Stimulated activated naive CD8-positive, alpha-beta T cell treated with anti-CD3 and anti-CD28 coated beads, Interleukin-15, amount 100 ng/mL, for 72 hours (primary cell): Measurements from ENCODE around the gene SMIM13.
"Not testable (repeated sequence)": the region's sequence is repeated elsewhere in the genome, so short reads cannot be mapped to it uniquely, and the experiment has no call there.

ENCODE experiments used
- ATAC-seq: fragments of 150-1000 bp; cut with Tn5 transposase; 2 replicates; pipeline ENCODE4 v1.10.0; 2021; ENCODE audit warnings: mild to moderate bottlenecking, moderate library complexity
- DNase-seq, 2 donors: peaks; one replicate each; pipeline ENCODE4 v3.0.0; 2021 to 2022
- H3K27ac Mint-ChIP-seq, 2 donors: one replicate each; pipeline ENCODE4 v1.8.0; 2022; ENCODE audit warnings: mild to moderate bottlenecking in 2 of 2, mixed read lengths in 2 of 2, moderate library complexity in 2 of 2
- H3K27me3 Mint-ChIP-seq: one replicate; pipeline ENCODE4 v1.8.0; 2022; ENCODE audit warnings: mixed read lengths
- H3K4me1 Mint-ChIP-seq: one replicate; pipeline ENCODE4 v1.8.0; 2022; ENCODE audit warnings: mild to moderate bottlenecking, mixed read lengths
- H3K4me3 Mint-ChIP-seq, 2 donors: one replicate each; pipeline ENCODE4 v1.8.0; 2022; ENCODE audit warnings: mild to moderate bottlenecking in 2 of 2, mixed read lengths in 2 of 2, moderate library complexity in 1 of 2
- H3K9me3 Mint-ChIP-seq, 2 donors: one replicate each; pipeline ENCODE4 v1.8.0; 2022; ENCODE audit warnings: mixed read lengths in 2 of 2

Gene SMIM13

DNA sequence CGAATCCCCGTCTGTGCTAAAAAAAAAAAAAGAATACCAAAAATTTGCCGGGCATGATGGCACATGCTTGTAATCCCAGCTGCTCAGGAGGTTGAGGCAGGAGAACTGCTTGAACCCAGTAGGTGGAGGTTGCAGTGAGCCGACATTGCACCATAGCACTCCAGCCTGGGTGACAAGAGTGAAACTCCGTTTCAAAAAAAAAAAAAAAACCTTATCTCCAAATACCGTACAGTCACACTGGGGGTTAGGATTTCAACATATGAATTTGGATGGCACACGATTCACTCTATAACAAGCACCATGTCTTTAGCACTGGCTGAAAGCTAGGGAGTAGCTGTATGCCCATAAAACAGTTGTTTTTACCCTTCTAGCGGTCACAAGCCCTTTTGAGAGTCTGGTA lies 3.8 kb downstream of the SMIM13 start:
- Mint-ChIP-seq H3K9me3 (peaks cover 0 to 13% of the 10 kb centered on the region in 2 donors), H3K4me3 (no peak overlapping the region), H3K27me3 (no peaks in the 10 kb centered on the region), H3K27ac (no peak overlapping the region), H3K4me1 (peaks cover 46% of the 10 kb centered on the region)
- no peak for ATAC-seq
- no peak for DNase-seq

DNA sequence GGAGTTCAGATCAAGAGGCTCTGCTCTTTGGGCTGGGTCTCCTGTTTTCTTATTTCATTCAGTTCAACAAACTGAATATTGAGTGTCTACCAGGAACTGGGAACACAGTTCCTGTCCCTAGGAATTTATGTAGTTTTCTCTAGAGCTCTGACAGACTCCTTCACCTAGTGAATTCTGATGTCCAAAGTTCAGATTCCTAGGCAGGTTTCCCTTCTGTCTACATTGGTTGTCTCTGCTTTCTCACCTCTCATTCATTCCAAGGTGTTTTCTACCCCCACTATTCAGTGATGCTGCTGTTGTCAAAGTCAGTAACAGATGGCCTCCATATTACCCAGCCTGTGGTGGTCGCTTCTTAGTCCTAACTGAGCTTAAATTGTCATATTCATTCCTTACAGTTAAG lies 4.4 kb downstream of the SMIM13 start:
- peaks cover 47% of the 10 kb centered on the region for H3K4me1 Mint-ChIP-seq
- peaks cover 0 to 13% of the 10 kb centered on the region in 2 donors for H3K9me3 Mint-ChIP-seq
- DNase-seq (no peak), ATAC-seq (no peak)
- no peaks in the 10 kb centered on the region for H3K27me3 Mint-ChIP-seq
- H3K4me3 Mint-ChIP-seq: no peak overlapping the region
- peak overlapping the region in 1 of 2 donors; percentile 90 for H3K27ac Mint-ChIP-seq

DNA sequence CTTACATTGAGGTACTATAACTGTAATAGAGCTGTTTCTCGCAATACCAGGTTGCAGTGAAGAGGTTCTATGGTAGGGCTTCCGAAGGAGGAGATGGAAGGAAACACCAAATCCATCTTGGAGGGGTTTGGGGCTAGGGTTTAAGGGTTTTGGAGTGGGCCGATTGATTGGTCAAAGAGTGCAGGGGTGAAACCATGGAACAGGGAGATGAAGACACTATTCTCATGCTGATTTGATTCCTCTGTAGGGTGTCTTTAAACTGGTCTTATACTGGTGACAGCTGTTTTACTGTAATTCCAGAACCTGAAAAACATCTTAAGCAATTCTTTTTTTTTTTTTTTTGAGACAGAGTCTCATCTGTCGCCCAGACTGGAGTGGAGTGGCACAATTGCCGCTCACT lies 7.8 kb downstream of the SMIM13 start:
- Mint-ChIP-seq H3K4me3 (no peak overlapping the region), H3K27me3 (no peaks in the 10 kb centered on the region), H3K27ac (peak overlapping the region in 1 of 2 donors; percentile 5), H3K4me1 (peaks cover 40% of the 10 kb centered on the region), H3K9me3 (peaks cover 0 to 13% of the 10 kb centered on the region in 2 donors)
- ATAC-seq: no peak
- no peak for DNase-seq

DNA sequence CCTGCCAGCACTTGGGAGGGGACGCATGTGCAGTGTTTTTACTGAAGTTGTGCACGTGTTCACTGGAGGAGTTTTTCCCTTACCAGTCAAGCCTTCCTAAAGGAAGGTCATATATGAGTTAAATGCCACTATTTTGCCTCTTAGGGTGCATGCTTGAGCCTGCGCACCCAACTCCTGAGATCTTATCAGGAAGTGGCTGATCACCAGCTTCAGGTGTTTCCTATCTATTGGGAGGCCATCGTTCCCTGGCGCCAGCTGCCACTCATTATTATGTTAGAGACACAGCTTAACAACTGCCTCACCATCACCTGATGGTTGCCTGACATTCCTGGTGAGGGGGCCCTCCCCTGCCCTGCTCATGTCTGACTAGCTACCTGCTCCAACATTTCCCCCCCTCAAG lies 9.4 kb downstream of the SMIM13 start:
- Mint-ChIP-seq H3K27ac (no peak overlapping the region), H3K4me1 (peaks cover 41% of the 10 kb centered on the region), H3K27me3 (no peaks in the 10 kb centered on the region), H3K4me3 (no peak overlapping the region), H3K9me3 (peaks cover 0 to 13% of the 10 kb centered on the region in 2 donors)
- DNase-seq (no peak), ATAC-seq (no peak)

DNA sequence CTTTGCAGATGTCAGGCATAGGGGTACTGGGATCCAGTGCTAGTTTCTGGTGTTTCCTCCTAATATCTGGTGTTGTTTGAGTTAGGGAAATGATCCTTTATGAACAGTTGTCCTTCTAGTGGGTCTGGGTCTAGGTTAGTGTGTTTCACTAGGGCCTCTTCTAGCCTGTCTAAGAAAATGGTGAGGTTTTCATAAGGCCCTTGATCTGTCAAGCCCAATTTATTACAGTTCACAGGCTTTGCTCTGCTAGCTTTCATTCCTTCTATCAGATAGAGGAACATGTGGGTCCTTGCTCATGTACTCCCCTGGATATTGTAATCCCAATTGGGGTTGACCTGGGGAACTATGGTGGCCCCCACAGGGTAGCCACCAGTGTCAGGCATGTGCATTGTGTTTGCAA lies 15.1 kb downstream of the SMIM13 start:
- no peak overlapping the region for H3K4me3 Mint-ChIP-seq
- H3K4me1 Mint-ChIP-seq: peaks cover 40% of the 10 kb centered on the region

DNA sequence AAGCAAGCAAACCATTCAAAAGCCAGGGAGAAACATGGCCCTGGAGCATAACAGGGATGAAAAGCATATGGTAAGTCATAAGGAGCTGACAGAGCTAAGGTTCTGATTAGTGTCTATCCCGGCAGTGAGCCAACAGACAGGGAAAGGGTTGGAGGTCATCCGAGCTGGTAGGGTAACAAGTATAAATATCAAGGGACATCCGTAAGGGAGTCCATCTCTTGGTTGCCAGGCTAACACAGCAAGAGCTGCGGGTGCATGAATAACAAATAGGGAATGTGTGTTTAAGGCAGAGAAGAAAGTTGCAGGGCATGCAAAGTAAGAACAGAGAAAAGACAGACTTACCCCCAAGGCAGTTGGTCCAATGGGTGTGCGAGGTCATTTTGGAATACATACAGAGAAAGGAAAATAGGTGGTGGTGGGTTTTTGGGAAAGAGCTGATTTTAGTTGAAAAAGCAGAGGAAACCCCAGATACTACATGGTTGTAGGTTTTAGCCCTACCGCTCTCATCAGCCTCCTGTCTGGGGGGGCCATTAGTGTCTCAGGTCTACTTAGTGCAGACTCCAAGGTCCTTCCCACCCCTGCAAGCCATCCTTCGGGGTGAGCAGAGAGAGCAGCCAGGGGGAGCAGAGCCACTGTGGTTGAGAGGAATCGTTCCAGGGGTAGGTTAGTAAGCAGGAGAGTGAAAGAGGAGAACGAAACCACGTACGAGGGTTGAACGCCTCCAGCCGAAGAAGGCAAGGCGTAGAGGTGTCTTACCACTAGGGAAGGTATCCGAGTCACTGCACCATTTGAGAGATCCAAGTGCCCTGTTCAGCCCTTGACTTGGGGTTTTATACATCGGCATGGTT lies 17.5 kb downstream of the SMIM13 start, which contains the start of gene ERVFRD-1:
Gene ERVFRD-1 (minus strand): TSS at position 805 of the 848 bp plus-strand sequence. CDS start 6,415 bp downstream, outside the sequence.
- peak within 1 kb of the TSS; percentile 7 to 31 for H3K27ac Mint-ChIP-seq
- peak; percentile 64 for ATAC-seq
- peak within 1 kb of the TSS; percentile 24 to 54 for H3K4me3 Mint-ChIP-seq

More for the DNA sequence above, 15.1 kb downstream of the SMIM13 start:
- H3K27ac Mint-ChIP-seq: peak overlapping the region in 1 of 2 donors; percentile 69
- ATAC-seq (no peak), DNase-seq (no peak)
- no peaks in the 10 kb centered on the region for H3K9me3 Mint-ChIP-seq
- no peaks in the 10 kb centered on the region for H3K27me3 Mint-ChIP-seq

DNA sequence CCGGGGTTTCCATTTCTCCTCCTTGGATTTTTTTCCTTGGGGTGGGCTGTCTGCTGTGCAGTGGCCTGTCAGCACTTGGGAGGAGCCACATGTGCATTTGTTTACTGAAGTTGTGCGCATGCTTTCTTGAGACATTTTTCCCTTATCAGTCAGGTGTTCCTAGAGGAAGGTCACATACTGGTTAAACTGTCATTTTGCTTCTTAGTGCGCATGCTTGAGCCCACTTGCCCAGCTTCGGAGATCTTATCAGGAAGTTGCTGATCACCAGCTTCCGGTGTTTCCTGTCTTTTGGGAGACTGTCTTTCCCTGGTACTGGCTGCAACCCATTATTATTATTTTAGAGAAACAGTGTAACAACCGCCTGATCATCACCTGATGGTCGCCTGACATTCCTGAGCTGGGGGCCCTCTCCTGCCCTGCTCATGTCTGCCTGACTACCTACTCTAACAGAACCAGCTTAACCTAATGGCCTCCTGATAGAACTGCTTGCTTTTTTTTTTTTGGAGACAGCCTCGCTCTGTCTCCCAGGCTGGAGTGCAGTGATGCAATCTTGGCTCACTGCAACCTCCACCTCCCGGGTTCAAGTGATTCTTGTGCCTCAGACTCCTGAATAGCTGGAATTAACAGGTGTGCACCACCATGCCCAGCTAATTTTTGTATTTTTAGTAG lies 18.3 kb downstream of the SMIM13 start:
- peak overlapping the region; percentile 24 to 54 for H3K4me3 Mint-ChIP-seq
- ATAC-seq: no peak
- peak overlapping the region; percentile 7 to 31 for H3K27ac Mint-ChIP-seq
- peaks cover 42% of the 10 kb centered on the region for H3K4me1 Mint-ChIP-seq
- DNase-seq: no peak
- no peaks in the 10 kb centered on the region for H3K27me3 Mint-ChIP-seq
- H3K9me3 Mint-ChIP-seq: no peaks in the 10 kb centered on the region

More for the DNA sequence above, 17.5 kb downstream of the SMIM13 start, which contains the start of gene ERVFRD-1:
- no peak for DNase-seq
- Mint-ChIP-seq H3K9me3 (no peaks in the 10 kb centered on the region), H3K27me3 (no peaks in the 10 kb centered on the region), H3K4me1 (peaks cover 37% of the 10 kb centered on the region)

DNA sequence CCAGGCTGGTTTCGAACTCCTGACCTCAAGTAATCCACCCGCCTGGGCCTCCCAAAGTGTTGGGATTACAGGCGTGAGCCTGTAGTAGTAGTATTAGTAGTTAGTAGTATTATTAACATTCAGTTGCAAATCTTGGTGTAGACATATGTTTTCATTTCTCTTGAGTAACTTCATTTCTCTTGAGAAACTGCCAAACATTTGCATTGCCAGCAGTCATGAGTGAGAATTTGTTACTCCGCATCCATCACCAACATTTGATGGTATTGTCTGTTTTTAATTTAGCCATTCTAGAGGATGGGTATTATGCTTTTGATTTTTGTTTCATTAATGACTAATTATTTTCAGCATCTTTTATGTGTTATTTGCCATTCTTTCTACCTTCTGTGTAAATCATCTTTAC lies 19.4 kb downstream of the SMIM13 start:
- no peaks in the 10 kb centered on the region for H3K27me3 Mint-ChIP-seq
- H3K4me1 Mint-ChIP-seq: peaks cover 39% of the 10 kb centered on the region
- no peaks in the 10 kb centered on the region for H3K9me3 Mint-ChIP-seq
- H3K27ac Mint-ChIP-seq: no peak overlapping the region
- ATAC-seq: no peak
- H3K4me3 Mint-ChIP-seq: no peak overlapping the region
- DNase-seq: no peak

DNA sequence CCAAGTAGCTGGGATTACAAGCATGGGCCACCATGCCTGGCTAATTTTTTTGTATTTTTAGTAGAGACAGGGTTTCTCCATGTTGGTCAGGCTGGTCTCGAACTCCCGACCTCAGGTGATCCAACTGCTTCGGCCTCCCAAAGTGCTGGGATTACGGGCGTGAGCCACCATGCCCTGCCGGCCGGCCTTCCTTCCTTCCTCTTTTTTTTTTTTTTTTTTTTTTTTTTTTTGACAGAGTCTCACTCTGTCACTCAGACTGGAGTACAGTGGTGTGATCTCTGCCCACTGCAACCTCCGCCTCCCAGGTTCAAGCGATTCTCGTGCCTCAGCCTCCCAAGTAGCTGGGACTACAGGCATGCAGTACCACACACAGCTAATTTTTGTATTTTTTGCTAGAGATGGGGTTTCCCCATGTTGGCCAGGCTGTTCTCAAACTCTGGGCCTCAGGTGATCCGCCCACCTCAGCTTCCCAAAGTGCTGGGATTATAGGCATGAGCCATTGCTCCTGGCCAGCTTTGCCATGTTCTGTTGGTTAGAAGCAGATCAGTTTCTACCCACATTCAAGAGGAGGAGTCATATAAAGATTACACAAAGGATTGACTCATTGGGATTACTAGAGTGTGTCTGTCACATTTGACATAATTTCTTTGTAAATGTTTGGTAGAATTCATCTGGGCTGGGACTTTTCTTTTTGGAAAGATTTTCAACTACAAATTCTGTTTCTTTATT lies 22.3 kb downstream of the SMIM13 start:
- H3K27me3 Mint-ChIP-seq, H3K9me3 Mint-ChIP-seq, H3K4me3 Mint-ChIP-seq, H3K27ac Mint-ChIP-seq, DNase-seq: not testable (repeated sequence)
- H3K4me1 Mint-ChIP-seq: peaks cover 26% of the 10 kb centered on the region
- peak; percentile 70 for ATAC-seq

DNA sequence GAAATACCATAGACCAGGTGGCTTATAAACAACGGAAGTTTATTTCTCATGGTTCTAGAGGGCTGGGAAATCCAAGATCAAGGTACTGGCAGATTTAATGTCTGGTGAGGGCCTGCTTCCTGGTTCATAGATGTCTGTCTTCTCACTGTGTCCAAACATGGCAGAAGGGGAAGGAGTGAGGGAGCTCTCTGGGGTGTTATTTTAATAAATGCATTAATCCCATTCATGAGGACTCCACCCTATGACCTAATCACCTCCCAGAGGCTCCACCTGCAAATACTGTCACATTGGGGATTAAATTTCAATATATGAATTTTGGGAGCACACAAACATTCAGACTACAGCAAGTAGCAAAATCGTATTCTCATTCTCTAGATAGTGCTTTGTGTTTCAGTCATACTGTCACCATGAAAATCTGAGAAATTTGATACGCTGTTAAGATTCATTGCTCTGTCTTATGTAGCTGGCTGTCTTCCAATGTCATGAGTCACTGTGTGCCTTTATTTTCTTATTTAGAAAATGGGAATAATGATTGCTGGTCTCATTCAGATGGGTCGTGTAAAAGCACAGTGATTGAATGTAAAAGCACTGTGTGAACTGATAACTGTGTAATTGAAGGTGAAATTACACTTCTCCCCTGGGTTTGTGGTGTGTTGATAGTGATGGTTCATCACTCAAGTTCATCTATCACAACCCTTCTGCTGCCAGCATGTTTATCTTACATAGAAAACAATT lies 26.8 kb downstream of the SMIM13 start:
- DNase-seq: no peak
- no peak overlapping the region for H3K4me3 Mint-ChIP-seq
- no peak for ATAC-seq
- no peak overlapping the region for H3K27ac Mint-ChIP-seq
- no peaks in the 10 kb centered on the region for H3K9me3 Mint-ChIP-seq
- H3K27me3 Mint-ChIP-seq: no peaks in the 10 kb centered on the region
- peaks cover 19% of the 10 kb centered on the region for H3K4me1 Mint-ChIP-seq

DNA sequence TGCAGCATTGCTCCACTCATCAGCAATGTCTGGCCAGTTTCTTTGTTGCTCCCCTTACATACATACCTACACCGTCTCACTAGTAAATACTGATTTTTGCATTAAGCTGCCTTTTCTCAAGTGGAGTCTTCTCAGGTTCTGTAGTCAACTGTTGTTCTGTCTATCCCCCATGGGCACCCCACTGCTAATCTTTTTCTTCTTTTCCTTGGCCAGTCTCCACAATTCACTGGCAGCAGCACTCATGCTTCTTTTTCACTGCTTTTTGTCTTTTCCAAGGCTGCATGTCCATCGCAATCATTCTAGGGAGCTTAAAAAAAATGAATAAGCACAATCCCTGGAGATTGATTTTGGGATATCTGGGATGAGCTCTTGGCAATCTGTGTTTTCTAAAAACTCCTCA lies 28.2 kb downstream of the SMIM13 start:
- ATAC-seq: no peak
- H3K27ac Mint-ChIP-seq: no peak overlapping the region
- DNase-seq: no peak
- no peak overlapping the region for H3K4me3 Mint-ChIP-seq
- H3K4me1 Mint-ChIP-seq: peaks cover 12% of the 10 kb centered on the region
- no peaks in the 10 kb centered on the region for H3K9me3 Mint-ChIP-seq
- H3K27me3 Mint-ChIP-seq: no peaks in the 10 kb centered on the region

DNA sequence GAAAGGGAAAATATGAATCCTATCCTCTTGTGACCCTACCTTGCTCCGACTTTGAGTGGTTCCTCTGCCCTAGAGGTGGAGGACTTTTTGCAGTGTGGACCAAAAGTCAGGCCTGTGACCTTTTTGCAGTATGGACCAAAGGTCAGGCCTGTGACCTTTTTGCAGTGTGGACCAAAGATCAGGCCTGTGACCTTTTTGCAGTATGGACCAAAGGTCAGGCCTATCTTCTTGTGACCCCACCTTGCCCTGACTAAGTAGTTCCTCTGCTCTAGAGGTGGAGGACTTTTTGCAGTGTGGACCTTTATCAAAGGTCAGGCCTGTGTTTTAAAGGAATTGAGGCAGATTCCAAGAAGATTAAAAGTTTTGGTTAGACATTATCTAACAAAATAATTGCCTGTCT lies 28.7 kb downstream of the SMIM13 start:
- DNase-seq: no peak
- H3K9me3 Mint-ChIP-seq: no peaks in the 10 kb centered on the region
- H3K27ac Mint-ChIP-seq: no peak overlapping the region
- H3K4me3 Mint-ChIP-seq: no peak overlapping the region
- peaks cover 12% of the 10 kb centered on the region for H3K4me1 Mint-ChIP-seq
- no peak for ATAC-seq
- H3K27me3 Mint-ChIP-seq: no peaks in the 10 kb centered on the region

DNA sequence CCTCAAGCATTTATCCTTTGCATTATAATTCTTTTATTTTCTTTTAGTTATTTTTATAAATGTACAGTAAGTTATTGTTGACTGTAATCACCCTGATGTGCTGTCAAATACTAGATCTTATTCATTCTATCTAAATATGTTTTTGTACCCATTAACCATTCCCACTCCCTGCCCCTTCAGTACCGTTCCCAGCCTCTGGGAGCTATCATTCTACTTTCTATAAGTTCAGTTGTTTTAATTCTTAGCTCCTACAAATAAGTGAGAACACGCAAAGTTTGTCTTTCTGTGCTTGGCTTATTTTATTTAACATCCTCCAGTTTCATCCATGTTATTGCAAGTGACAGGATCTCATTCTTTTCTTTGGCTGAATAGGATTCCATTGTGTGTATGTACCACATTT lies 30.3 kb downstream of the SMIM13 start:
- peaks cover 12% of the 10 kb centered on the region for H3K4me1 Mint-ChIP-seq

DNA sequence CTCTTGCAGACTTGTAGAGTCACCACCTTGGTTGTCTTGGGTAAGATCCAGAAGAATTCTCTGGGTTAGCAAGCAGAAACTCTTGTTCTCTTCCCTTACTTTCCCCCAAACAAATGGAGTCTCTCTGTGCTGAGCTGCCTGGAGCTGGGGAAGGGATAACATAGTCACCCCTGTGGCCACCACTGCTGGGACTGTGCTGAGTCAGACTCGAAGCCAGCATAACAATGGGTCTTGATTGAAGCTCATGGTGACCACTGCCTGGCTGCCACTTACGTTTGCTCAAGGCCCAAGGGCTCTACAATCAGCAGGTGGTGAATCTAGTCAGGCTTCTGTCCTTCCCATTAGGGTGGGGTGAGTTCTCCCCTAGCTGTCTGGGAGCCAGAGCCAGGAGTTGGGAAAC lies 33.2 kb downstream of the SMIM13 start:
- ATAC-seq (no peak), DNase-seq (no peak)
- peaks cover 25% of the 10 kb centered on the region for H3K4me1 Mint-ChIP-seq
- H3K4me3 Mint-ChIP-seq: no peak overlapping the region
- no peaks in the 10 kb centered on the region for H3K27me3 Mint-ChIP-seq
- no peak overlapping the region for H3K27ac Mint-ChIP-seq
- H3K9me3 Mint-ChIP-seq: no peaks in the 10 kb centered on the region

More for the DNA sequence above, 30.3 kb downstream of the SMIM13 start:
- Mint-ChIP-seq H3K9me3 (no peaks in the 10 kb centered on the region), H3K27me3 (no peaks in the 10 kb centered on the region), H3K27ac (no peak overlapping the region), H3K4me3 (no peak overlapping the region)
- DNase-seq (no peak), ATAC-seq (no peak)

DNA sequence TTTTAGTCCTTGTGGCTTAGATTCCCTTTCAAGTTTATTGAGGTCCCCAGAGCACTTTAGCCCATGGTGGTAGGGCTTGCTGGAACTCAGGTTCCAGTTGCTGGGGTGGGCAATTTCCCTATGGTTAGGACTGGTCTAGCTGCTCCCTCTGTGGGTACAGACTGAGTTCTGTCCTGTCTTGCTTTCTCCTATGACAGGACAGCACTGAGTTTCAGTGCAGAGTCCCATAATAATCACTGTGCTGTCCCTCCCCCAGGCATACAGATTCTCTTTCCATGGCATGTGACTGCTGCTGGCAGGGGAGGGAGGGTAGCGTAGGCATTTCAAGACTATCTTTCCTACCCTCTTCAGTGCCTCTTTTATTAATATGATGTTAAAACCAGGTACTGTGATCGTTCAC lies 35.0 kb downstream of the SMIM13 start:
- no peak for DNase-seq
- Mint-ChIP-seq H3K27me3 (no peaks in the 10 kb centered on the region), H3K27ac (no peak overlapping the region), H3K4me3 (no peak overlapping the region), H3K9me3 (no peaks in the 10 kb centered on the region), H3K4me1 (peaks cover 19% of the 10 kb centered on the region)
- ATAC-seq: no peak
